ENCODE data around the gene HOXA6. TPM values are rescaled to one million over a fixed set of nuclear protein-coding genes. Genes with fewer than 3 reads are reported as not detected.

Gene HOXA6
- total RNA-seq, 1 donor from 2014 or later: not detected

GRCh38 chr7:27177795-27178320 lies 30.3 kb upstream of the HOXA6 start:
- ATAC-seq (ENCODE audit: low read depth): no peak
- H3K4me3 Mint-ChIP-seq: no peak overlapping the region
- no peaks in the 10 kb centered on the region for H3K36me3 Mint-ChIP-seq (ENCODE audit: low read depth)
- intact Hi-C loops (cut with micrococcal nuclease): no loop called here
- no peak overlapping the region for H3K27ac Mint-ChIP-seq
- no peak for DNase-seq
- peaks cover 60% of the 10 kb centered on the region for H3K27me3 Mint-ChIP-seq
- H3K4me1 Mint-ChIP-seq: peaks cover 12% of the 10 kb centered on the region
- POLR2A ChIA-PET: no interaction called here
- CTCF ChIA-PET: interaction anchor here (0.9 kb wide), 1 partner anchor 15 kb away, joined by 4 read pairs; no protein-coding TSS in a partner anchor
- no peak for TF ChIP-seq CTCF (IDR thresholded peaks at IDR 0.05)
- H3K9me3 Mint-ChIP-seq: no peaks in the 10 kb centered on the region

- CTCF ChIA-PET: interaction anchor here (0.9 kb wide), 1 partner anchor 14 kb away, joined by 4 read pairs; no protein-coding TSS in a partner anchor
- no peak for TF ChIP-seq CTCF (IDR thresholded peaks at IDR 0.05)
- Mint-ChIP-seq H3K9me3 (no peaks in the 10 kb centered on the region), H3K4me3 (no peak overlapping the region), H3K4me1 (peaks cover 14% of the 10 kb centered on the region), H3K36me3 (ENCODE audit: low read depth) (no peaks in the 10 kb centered on the region), H3K27me3 (peaks cover 56% of the 10 kb centered on the region), H3K27ac (no peak overlapping the region)
- ATAC-seq (ENCODE audit: low read depth) (no peak), DNase-seq (no peak)
- intact Hi-C loops (cut with micrococcal nuclease): no loop called here
- POLR2A ChIA-PET: no interaction called here
These were observed 29.6 kb upstream of the HOXA6 start for GRCh38 chr7:27176962-27177794.

GRCh38 chr7:27176524-27176845 lies 28.9 kb upstream of the HOXA6 start:
- CTCF ChIA-PET: interaction anchor here (1.3 kb wide), 1 partner anchor 15 kb away, joined by 3 read pairs; no protein-coding TSS in a partner anchor
- Mint-ChIP-seq H3K4me3 (no peak overlapping the region), H3K9me3 (no peaks in the 10 kb centered on the region), H3K4me1 (peaks cover 19% of the 10 kb centered on the region), H3K27me3 (peaks cover 60% of the 10 kb centered on the region), H3K27ac (no peak overlapping the region), H3K36me3 (ENCODE audit: low read depth) (no peaks in the 10 kb centered on the region)
- TF ChIP-seq CTCF (IDR thresholded peaks at IDR 0.05): no peak
- intact Hi-C loops (cut with micrococcal nuclease): no loop called here
- ATAC-seq (ENCODE audit: low read depth) (no peak), DNase-seq (no peak)
- POLR2A ChIA-PET: no interaction called here

- intact Hi-C loops (cut with micrococcal nuclease): no loop called here
- H3K27ac Mint-ChIP-seq: no peak overlapping the region
- CTCF ChIA-PET: interaction anchor here (1.3 kb wide), 1 partner anchor 15 kb away, joined by 3 read pairs; no protein-coding TSS in a partner anchor
- no peaks in the 10 kb centered on the region for H3K9me3 Mint-ChIP-seq
- DNase-seq: no peak
- H3K27me3 Mint-ChIP-seq: peaks cover 61% of the 10 kb centered on the region
- ATAC-seq (ENCODE audit: low read depth): no peak
- POLR2A ChIA-PET: no interaction called here
- no peak overlapping the region for H3K4me3 Mint-ChIP-seq
- TF ChIP-seq CTCF (IDR thresholded peaks at IDR 0.05): no peak
- H3K4me1 Mint-ChIP-seq: peaks cover 20% of the 10 kb centered on the region
- no peaks in the 10 kb centered on the region for H3K36me3 Mint-ChIP-seq (ENCODE audit: low read depth)
These were observed 28.3 kb upstream of the HOXA6 start for GRCh38 chr7:27175626-27176523.

All from activated B cell treated with CpG ODN at 0.5 μM for 24 hours (primary cell).